ENCODE results near the gene MID1.

Gene MID1

GRCh38 chrX:10533696-10534365 is 86.6 kb downstream of the MID1 start:
- no peak for DNase-seq (ENCODE audit: low read depth in 3 of 3)

GRCh38 chrX:10531927-10532326 is 88.5 kb downstream of the MID1 start:
- no peak for DNase-seq (ENCODE audit: low read depth in 3 of 3)

DNA sequence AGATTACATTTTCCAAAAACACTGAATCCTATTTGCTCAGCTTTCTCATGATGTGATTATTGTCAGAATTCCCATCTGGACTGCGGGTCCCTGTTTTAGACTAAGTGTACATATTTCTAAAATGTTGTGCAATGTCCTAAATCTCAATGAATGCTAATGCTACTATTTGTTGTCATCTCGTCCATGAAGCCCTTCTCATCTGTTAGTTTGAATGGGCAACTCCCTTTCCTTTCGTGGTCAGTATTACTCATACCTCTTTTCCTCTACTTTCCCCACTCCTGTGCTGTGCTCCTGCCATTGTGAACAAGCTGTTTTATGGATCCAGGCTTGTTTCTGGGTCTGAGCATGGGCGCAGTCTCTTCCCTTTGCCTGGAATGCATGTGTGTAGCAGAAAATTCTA is 91.0 kb downstream of the MID1 start:
- no peak for DNase-seq (ENCODE audit: low read depth in 3 of 3)

DNA sequence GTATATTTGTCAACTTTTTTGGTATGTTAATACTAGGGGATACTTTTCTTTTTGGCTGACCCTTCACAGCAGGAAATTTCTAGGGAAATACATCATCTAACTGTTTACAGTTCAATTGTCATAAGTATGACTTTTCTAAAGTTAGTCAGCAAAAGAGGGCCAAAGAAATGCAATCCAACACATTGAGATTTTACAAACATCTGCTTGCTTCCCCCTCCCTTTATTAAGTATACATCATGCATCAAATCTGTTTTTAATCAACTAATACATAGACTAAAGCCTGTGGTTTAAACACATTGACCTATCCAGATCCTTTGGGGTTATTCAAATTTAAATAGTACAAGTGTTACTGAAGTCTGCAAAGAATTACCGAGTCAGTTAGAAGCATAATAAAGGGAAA is 93.9 kb downstream of the MID1 start:
- no peak for DNase-seq (ENCODE audit: low read depth in 3 of 3)

DNA sequence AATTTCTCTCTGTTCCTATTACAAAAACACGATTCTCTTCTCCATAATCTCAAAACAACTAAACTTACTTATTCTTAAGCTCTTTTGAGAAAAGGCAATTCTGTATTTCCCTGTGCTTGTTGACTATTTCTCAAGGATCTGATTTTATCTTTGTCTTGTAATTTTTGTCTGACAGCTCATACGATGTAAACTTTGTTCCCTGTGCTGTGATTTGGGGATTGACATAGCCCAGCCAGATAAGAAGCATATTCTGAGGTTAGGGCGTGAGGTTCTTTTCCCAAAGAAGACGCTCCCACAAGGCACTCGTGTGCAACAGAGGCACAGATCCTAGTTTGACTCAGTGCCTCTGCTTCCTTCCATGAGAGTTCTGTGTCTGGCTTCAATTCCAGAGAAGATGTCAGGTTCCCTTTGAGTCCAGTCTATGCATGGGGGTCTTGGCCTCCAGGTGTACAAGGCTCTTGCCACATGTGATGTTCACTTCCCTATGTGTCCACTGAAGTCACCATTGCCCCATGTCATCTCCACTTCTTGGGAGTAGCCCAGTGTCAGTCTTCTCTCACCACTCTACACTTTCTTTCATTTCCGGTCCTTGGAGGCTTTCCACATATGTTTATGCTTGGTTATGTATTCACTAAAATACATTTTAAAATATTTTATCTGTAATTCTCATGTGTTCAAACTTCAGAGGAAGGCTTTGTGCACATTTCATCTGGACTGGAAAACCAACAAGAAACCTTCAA is 94.8 kb downstream of the MID1 start:
- DNase-seq (ENCODE audit: low read depth in 3 of 3), result no peak

DNA sequence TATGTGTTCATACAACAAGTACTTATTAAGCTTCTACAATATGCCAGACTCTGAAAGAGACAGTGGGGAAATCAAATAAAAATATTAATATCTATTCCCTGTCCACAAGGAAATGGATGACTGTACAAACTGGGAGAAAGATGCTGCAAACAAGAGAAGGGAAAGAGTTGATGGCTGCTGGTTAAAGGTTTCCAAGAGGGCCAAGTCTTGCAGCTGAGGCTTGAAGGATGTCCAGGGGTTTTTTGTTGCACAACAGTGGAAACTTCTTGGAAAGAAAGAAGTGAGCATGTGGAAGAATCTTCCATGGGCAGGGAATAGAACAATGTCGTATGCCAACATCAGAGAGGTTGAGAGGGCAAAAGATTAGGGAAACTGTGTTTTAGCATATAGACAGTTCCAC is 95.8 kb downstream of the MID1 start:
- DNase-seq (ENCODE audit: low read depth in 3 of 3), result no peak

DNA sequence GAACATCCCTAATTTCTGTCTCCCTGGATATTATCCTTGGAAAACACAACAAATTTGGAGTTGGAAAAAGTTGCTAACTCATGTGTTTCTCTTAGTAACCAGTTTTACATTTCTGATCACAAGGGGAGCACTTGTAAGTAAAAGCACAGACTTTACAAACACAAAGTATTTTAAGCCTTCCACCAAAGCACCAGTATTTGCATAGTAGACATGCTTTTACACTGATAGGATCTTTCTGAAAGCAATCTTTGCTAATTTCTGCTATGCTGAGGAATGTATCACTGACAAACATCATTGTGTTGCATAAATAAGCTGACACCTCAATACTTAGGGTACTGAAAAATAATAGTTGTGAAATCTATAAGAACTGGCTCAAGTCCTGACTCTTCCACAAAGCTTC is 100.6 kb downstream of the MID1 start:
- DNase-seq (ENCODE audit: low read depth in 3 of 3), result no peak

- DNase-seq (ENCODE audit: low read depth in 3 of 3), result no peak
These were observed 101.1 kb downstream of the MID1 start for GRCh38 chrX:10519278-10519677.

GRCh38 chrX:10518073-10518472 is 102.3 kb downstream of the MID1 start:
- DNase-seq (ENCODE audit: low read depth in 3 of 3), result no peak

- no peak for DNase-seq (ENCODE audit: low read depth in 3 of 3)
These were observed 103.5 kb downstream of the MID1 start for GRCh38 chrX:10516781-10517322.

DNA sequence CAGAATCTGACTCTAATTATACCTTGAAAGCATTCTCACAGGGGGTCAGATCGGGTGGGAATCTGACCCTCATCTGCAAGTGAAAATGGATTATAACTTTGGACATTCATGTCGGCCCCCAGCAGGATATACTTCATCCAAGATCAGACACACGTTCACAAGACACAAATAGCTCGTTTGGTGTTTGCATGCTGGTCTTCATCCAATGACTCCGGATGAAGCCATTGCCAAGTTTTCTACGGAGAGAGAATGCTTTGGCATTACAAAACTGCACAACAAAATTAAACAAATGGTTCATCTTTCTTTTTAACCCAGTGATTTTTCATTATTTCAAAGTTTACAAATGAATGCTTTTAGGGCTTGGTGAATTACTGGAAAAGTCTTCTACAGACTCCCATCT is 105.5 kb downstream of the MID1 start:
- no peak for DNase-seq (ENCODE audit: low read depth in 3 of 3)

DNA sequence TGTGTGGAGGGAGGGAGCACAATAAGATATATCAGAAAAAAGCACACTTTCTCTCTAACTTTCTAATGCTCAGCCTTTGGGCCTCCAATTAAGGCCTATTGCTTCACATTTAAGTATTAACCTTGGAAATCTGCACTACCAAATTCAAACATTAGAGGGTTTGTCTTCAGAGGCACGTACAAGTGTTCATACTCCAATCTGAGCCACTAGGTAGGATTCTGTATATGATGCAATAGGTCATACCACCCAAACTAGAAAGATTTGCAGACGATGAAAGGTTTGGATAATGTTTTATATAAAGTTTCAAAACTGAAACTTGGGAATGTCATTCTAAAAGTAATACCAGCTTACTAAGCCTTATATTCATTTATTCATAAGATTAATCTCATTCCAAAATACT is 106.4 kb downstream of the MID1 start:
- no peak for DNase-seq (ENCODE audit: low read depth in 3 of 3)

GRCh38 chrX:10512741-10513140 is 107.6 kb downstream of the MID1 start:
- no peak for DNase-seq (ENCODE audit: low read depth in 3 of 3)

GRCh38 chrX:10512258-10512657 is 108.1 kb downstream of the MID1 start:
- DNase-seq (ENCODE audit: low read depth in 3 of 3), result no peak

GRCh38 chrX:10509397-10509796 is 111.0 kb downstream of the MID1 start:
- no peak for DNase-seq (ENCODE audit: low read depth in 3 of 3)

DNA sequence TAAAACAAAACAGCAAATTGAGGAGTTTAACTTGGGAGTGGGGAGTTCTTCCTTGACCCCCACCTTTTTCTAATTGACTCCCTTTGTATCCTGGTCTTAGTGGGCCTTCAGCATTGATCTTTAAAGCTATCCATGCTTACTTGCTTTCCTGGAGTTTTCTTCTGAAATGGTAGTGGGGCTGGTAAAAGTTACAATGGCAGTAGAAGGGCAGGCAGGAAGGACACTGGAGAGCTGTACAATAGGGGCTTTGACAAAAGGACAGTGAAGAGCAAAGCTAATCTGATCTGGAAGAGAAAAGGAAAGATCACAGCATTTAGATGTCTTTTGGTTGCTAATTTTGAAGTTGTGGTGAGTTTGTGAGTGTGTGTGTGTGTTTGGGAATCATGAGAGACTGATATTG is 111.5 kb downstream of the MID1 start:
- no peak for DNase-seq (ENCODE audit: low read depth in 3 of 3)

DNA sequence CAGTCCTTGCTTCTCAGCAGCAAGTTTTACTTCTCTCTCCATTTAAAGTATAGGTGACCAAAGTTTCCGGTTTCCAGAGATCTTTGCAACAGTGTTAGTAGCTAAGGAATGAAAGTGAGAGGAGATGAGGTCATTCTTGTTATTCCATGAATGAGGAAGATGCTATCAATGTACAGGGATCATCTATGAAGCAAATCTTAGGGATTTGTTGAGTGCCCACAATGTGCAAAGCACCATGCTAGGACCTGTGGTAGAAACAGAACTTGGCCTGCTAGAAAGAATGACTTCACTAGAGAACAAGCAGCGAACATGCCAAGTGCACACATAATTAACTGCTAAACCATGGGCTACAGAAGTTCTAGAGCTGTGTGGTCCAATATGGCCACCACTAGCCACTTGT is 112.5 kb downstream of the MID1 start:
- DNase-seq (ENCODE audit: low read depth in 3 of 3), result no peak

DNA sequence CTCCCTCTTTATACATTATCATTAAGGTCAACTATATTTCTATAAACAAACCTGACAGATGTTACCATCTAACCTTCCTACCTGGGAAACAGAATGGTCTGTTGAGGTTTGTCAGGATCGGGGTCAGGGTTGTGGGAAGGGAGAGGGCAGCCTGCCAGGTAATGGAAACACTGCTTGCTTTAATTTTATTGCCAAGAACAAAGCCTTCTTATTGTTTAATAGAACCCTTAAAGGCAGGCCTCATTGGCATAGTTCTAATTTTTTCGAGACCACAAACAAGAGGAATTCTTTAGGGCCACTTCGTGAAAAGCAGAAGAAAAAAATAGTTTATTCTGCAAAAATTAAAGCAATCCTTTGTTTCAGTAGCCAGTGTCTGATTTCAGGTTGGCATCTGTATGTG is 113.2 kb downstream of the MID1 start:
- no peak for DNase-seq (ENCODE audit: low read depth in 3 of 3)

- no peak for DNase-seq (ENCODE audit: low read depth in 3 of 3)
These were observed 113.6 kb downstream of the MID1 start for GRCh38 chrX:10506781-10507180.

DNA sequence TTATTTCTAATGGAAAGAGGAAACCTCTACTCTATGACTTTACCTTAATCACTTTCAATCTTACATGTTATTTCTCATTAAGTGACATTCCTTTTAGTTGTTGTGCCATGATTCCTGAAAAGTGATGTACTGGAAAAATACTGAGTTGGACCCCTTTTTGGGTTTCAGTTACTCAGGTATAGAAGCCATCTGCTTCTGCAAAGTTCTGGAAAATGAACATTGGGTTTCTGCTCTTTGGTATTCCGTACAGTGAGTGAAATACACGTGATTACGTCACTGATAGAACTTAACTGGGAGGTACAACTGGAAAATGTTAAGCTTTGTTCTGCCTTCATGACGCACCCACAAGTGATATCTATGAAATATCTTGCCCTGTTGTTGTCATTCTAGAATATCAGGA is 114.7 kb downstream of the MID1 start:
- no peak for DNase-seq (ENCODE audit: low read depth in 3 of 3)

DNA sequence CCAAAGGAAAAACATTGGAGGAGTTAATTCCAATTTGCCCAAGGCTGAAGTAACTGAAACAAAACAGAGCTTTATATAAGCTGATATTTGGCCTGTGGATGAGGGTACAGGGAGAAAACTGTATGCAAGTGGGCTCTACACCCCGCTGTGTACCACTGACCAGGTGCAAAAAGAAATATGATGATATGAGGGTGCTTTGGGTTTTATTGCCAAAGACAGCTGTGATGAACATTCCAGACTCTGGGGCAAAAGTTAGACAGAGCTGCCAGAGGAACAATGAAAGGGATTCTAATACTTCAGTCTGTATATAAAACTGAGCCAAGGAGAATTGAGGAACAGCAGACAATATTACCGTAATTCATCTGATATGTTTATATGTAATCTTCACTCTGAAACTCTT is 117.4 kb downstream of the MID1 start:
- no peak for DNase-seq (ENCODE audit: low read depth in 3 of 3)

DNA sequence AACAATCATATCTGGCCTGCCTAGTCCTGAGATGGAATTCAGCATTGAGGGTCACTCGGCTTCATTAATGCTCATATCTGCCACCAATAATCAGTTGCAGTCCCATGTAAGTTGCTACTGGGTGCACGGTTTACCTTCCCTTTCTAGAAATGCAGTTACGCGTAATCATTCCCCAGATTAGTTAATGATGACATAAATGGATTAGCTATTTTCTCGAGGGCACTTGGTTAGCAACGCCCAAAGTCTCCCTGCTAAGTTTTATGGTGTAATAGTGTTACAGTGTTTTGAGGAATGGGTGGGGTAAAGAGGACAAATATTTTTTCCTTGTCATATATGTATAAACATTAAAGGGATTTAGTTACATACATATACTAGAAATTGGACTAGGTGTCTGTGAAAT is 118.8 kb downstream of the MID1 start:
- no peak for DNase-seq (ENCODE audit: low read depth in 3 of 3)

GRCh38 chrX:10496345-10496965 is 123.9 kb downstream of the MID1 start:
- DNase-seq (ENCODE audit: low read depth in 3 of 3), result no peak

Measured in stimulated activated CD4-positive, alpha-beta T cell treated with anti-CD3 and anti-CD28 coated beads, TNF-alpha, amount 100 ng/mL, for 24 hours (primary cell).